ENCODE results near the gene MTX3.

MTX3 gene

DNA sequence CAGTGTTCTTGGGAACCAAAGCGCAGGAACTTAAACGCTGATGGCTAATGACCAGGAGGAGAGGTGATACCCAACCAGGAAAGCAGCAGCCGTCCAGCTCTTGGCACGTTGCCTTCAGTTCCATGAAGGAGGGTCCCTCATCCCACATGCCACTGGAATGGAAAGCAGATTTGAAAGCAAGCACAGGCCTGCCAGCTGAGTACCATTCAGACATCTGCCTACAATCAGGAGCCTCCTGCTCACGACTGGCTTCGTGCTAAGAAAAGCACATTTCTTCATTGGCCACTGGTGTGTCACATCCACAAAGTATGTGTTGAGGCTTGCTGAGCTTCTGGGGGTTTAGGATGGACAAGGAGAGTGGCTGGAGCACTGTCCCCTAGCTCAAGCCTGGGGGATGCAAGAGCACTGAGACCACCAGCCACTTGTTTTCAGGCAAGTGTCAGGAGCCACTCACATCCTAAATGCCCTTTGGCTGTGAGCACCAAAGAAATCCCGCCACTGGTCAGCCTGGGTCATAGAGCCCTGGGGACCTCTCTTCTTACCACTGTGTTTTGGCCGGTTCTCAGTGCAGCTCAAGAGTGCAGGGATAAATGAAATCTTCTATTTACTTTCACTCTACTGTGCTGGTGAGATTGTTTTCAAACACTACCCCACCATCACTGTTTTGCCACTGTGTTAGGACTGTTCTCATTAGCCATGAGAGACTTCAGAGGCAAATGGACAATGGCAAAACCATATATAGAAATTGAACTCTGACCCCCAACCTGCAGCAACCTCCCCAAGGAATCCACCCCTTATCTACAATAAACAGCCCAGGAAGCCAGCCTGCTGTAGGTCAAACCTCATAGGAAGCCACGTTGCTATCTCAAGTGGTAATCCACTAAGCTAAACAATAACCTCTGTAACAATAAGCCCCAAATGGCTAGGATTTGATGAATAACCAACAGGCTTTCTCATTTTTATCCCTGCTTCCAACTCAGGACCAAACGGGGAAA, 58.3 kb downstream of the MTX3 start:
- DNase-seq, result no peak

DNA sequence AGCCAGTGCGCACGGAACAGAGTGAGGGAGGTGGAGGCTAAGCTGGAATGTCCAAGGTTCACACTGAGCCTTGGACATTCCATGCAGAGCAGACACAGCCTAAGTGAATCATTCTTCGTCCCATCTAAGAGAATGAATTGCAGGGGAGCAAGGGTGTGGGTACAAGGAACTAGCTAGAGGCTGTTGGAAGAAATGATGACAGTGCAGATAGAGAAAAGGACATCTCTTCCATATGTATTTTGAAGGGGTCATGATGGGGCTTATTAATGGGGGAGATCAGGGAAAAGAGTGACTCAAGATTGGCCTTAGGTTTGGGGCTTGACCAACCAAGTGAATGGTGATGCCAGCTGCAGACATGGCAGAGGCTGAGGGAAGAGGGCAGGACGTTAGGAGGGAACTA, 59.2 kb downstream of the MTX3 start:
- DNase-seq, result no peak

DNA sequence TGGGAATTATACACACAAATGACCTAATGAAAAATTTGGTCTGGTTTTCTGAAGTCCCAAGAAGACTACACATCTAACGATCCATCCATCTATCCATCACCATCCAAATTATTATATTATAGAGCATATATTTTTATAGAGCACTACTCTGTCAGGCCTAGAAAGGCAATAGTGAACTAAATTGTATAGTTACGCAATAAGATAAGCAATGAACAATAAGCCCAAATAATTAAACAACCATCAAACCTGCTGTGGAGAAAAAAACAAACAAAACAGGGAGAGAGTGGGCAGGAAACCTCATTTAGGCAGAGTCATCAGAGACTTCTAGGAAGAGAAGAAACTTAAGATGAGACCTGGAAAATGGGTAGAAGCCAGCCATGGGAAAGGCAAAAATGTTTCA, 59.7 kb downstream of the MTX3 start:
- DNase-seq, result no peak

DNA sequence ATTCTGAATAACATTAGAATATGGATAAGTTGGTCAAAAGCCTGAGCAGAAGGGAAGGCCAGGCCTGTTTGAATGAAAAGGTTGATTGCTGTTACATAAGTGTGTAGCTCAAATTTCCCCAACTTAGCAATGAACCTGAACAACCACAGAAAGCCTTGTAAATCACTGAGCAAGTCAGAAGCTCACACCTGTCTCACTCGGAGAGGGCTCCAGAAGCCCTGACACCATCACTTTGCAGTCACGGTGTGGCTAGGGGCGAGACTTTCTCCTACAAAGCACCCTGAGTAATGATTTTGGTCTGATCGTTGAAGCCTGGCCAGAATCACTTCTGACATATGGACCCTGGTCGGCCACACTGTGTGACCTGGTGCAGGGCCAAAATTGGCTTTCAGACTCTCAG, 62.0 kb downstream of the MTX3 start:
- no peak for DNase-seq

All from NCI-H82 (cell line).